Vagina (tissue), 2 donors: ENCODE measurements around the gene PLEKHF1.

Experiments
- CTCF ChIP-seq, 3 experiments: fragments of 450-650 bp in 2 of 3; fragments of 200-600 bp in 1 of 3; sonication (generic) in 1 of 3; IDR thresholded peaks; one replicate each; pipeline ENCODE4 v1.5.1; 2017 to 2019; ENCODE audit warnings: antibody characterized with exemption in 3 of 3, mild to moderate bottlenecking in 2 of 3, moderate library complexity in 2 of 3
- POLR2A ChIP-seq, 2 donors: fragments of 450-650 bp; IDR thresholded peaks; one replicate each; pipeline ENCODE4 v1.6.1; 2017; ENCODE audit warnings: antibody characterized with exemption in 2 of 2, mild to moderate bottlenecking in 2 of 2, moderate library complexity in 2 of 2
- POLR2AphosphoS5 ChIP-seq, 2 donors: sonication (generic); formaldehyde crosslinking; IDR thresholded peaks; one replicate each; pipeline ENCODE4 v1.9.0; 2017; ENCODE audit warnings: antibody characterized with exemption in 2 of 2, mild to moderate bottlenecking in 2 of 2, low read depth in 1 of 2; ENCODE audit not compliant: insufficient read depth in 1 of 2

- TF ChIP-seq POLR2A (IDR thresholded peaks at IDR 0.05) (no peak), CTCF (IDR thresholded peaks at IDR 0.05) (no peak), POLR2AphosphoS5 (IDR thresholded peaks at IDR 0.05; ENCODE audit: insufficient read depth in 1 of 2, low read depth in 1 of 2) (no peak)
Measured at GRCh38 chr19:29695765-29696564, 30.7 kb downstream of the PLEKHF1 start.
